Measurements from ENCODE around the gene ANKRD33.

ANKRD33 gene

GRCh38 chr12:51855586-51856428, 32.1 kb upstream of the ANKRD33 start:
- intact Hi-C loops (cut with DNase I): no loop called here
- DNase-seq: no peak

- intact Hi-C loops (cut with DNase I): no loop called here
- peak in 1 of 10 donors; percentile 23 for DNase-seq
These were observed 26.9 kb upstream of the ANKRD33 start for GRCh38 chr12:51860986-51861385.

- intact Hi-C loops (cut with DNase I): no loop called here
- peak in 2 of 10 donors; percentile 10 to 22 for DNase-seq
These were observed 25.0 kb upstream of the ANKRD33 start for GRCh38 chr12:51862947-51863346.

GRCh38 chr12:51863363-51863932, 24.5 kb upstream of the ANKRD33 start:
- intact Hi-C loops (cut with DNase I): no loop called here
- DNase-seq: peak in 2 of 10 donors; percentile 59 to 76

- peak in 9 of 10 donors; percentile 31 to 91 (median 59) for DNase-seq
- intact Hi-C loops (cut with DNase I): no loop called here
These were observed 23.7 kb upstream of the ANKRD33 start for GRCh38 chr12:51863933-51864832.

- peak in 2 of 10 donors; percentile 28 to 52 for DNase-seq
- intact Hi-C loops (cut with DNase I): no loop called here
These were observed 22.9 kb upstream of the ANKRD33 start for GRCh38 chr12:51864833-51865670.

GRCh38 chr12:51865757-51866270, 22.1 kb upstream of the ANKRD33 start:
- intact Hi-C loops (cut with DNase I): loop anchor here (1.0 kb wide), 1 partner anchor 15 kb away; no protein-coding TSS in a partner anchor
- DNase-seq: peak in 2 of 10 donors; percentile 62 to 67

GRCh38 chr12:51866324-51866723, 21.6 kb upstream of the ANKRD33 start:
- intact Hi-C loops (cut with DNase I): loop anchor here (1.0 kb wide), 1 partner anchor 15 kb away; no protein-coding TSS in a partner anchor

GRCh38 chr12:51866762-51867161, 21.1 kb upstream of the ANKRD33 start:
- intact Hi-C loops (cut with DNase I): loop anchor here (1.0 kb wide), 1 partner anchor 15 kb away; no protein-coding TSS in a partner anchor
- peak in 2 of 10 donors; percentile 10 to 43 for DNase-seq

More at GRCh38 chr12:51866324-51866723, 21.6 kb upstream of the ANKRD33 start:
- DNase-seq: peak in 1 of 10 donors; percentile 2

- DNase-seq: peak in 2 of 10 donors; percentile 2 to 7
- intact Hi-C loops (cut with DNase I): no loop called here
These were observed 20.5 kb upstream of the ANKRD33 start for GRCh38 chr12:51867371-51867770.

GRCh38 chr12:51867796-51868428, 20.0 kb upstream of the ANKRD33 start:
- intact Hi-C loops (cut with DNase I): no loop called here

GRCh38 chr12:51868821-51869495, 18.9 kb upstream of the ANKRD33 start:
- intact Hi-C loops (cut with DNase I): no loop called here
- peak in 2 of 10 donors; percentile 85 to 88 for DNase-seq

More at GRCh38 chr12:51867796-51868428, 20.0 kb upstream of the ANKRD33 start:
- DNase-seq: peak in 2 of 10 donors; percentile 44 to 72

GRCh38 chr12:51869496-51869865, 18.4 kb upstream of the ANKRD33 start:
- DNase-seq: peak in 2 of 10 donors; percentile 66 to 77
- intact Hi-C loops (cut with DNase I): no loop called here

- intact Hi-C loops (cut with DNase I): no loop called here
- DNase-seq: peak in 2 of 10 donors; percentile 64 to 73
These were observed 18.0 kb upstream of the ANKRD33 start for GRCh38 chr12:51869931-51870330.

- intact Hi-C loops (cut with DNase I): no loop called here
These were observed 17.4 kb upstream of the ANKRD33 start for GRCh38 chr12:51870504-51870903.

GRCh38 chr12:51871126-51871525, 16.8 kb upstream of the ANKRD33 start:
- intact Hi-C loops (cut with DNase I): no loop called here
- DNase-seq: peak in 2 of 10 donors; percentile 62 to 73

More at GRCh38 chr12:51870504-51870903, 17.4 kb upstream of the ANKRD33 start:
- DNase-seq: peak in 2 of 10 donors; percentile 12 to 24

GRCh38 chr12:51871918-51872688, 15.8 kb upstream of the ANKRD33 start:
- intact Hi-C loops (cut with DNase I): no loop called here
- peak in 2 of 10 donors; percentile 49 to 54 for DNase-seq

Measured in posterior cingulate gyrus (tissue), 11 donors.